HL-60/S4 treated with retinoic acid at 250 ng/mL for 4 days and 3 days (cell line): Measurements from ENCODE around the gene LMTK3.

Experiments
- in situ Hi-C: fragments of 300-500 bp; cut with MboI; formaldehyde crosslinking; loops from 2 replicates; pipeline ENCODE4 v1.7.0; 2022; ENCODE audit warnings: low sequenced_read_pairs

Gene LMTK3, protein sequence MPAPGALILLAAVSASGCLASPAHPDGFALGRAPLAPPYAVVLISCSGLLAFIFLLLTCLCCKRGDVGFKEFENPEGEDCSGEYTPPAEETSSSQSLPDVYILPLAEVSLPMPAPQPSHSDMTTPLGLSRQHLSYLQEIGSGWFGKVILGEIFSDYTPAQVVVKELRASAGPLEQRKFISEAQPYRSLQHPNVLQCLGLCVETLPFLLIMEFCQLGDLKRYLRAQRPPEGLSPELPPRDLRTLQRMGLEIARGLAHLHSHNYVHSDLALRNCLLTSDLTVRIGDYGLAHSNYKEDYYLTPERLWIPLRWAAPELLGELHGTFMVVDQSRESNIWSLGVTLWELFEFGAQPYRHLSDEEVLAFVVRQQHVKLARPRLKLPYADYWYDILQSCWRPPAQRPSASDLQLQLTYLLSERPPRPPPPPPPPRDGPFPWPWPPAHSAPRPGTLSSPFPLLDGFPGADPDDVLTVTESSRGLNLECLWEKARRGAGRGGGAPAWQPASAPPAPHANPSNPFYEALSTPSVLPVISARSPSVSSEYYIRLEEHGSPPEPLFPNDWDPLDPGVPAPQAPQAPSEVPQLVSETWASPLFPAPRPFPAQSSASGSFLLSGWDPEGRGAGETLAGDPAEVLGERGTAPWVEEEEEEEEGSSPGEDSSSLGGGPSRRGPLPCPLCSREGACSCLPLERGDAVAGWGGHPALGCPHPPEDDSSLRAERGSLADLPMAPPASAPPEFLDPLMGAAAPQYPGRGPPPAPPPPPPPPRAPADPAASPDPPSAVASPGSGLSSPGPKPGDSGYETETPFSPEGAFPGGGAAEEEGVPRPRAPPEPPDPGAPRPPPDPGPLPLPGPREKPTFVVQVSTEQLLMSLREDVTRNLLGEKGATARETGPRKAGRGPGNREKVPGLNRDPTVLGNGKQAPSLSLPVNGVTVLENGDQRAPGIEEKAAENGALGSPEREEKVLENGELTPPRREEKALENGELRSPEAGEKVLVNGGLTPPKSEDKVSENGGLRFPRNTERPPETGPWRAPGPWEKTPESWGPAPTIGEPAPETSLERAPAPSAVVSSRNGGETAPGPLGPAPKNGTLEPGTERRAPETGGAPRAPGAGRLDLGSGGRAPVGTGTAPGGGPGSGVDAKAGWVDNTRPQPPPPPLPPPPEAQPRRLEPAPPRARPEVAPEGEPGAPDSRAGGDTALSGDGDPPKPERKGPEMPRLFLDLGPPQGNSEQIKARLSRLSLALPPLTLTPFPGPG (N-terminal part only)

GRCh38 chr19:48511800-48512503, at the start of gene LMTK3:
Gene LMTK3, minus strand, starts transcription at chr19:48511835. Its CDS starts 259 bp downstream, at chr19:48511576.
- in situ Hi-C loops, result no loop called here

- in situ Hi-C loops, result no loop called here
Observed at GRCh38 chr19:48561412-48561811, 49.8 kb upstream of the LMTK3 start.

GRCh38 chr19:48560095-48560530, 48.5 kb upstream of the LMTK3 start:
- in situ Hi-C loops, result no loop called here

GRCh38 chr19:48558018-48558684, 46.5 kb upstream of the LMTK3 start:
- in situ Hi-C loops, result no loop called here

DNA sequence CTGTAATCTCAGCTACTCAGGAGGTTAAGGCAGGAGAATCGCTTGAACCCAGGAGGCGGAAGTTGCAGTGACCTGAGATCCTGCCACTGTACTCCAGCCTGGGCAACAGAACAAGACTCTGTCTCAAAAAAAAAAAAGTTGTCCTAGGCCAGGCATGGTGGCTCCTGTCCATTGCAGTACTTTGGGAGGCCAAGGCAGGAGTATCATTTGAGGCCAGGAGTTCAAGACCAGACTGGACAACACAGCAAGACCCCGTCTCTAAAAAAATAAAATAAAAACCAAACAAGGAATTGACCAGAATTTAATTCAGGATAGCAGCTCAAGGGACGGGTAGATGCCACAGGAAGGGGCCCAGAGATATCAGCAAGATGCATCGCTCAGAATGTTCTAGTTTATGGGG, 45.2 kb upstream of the LMTK3 start:
- in situ Hi-C loops, result no loop called here

DNA sequence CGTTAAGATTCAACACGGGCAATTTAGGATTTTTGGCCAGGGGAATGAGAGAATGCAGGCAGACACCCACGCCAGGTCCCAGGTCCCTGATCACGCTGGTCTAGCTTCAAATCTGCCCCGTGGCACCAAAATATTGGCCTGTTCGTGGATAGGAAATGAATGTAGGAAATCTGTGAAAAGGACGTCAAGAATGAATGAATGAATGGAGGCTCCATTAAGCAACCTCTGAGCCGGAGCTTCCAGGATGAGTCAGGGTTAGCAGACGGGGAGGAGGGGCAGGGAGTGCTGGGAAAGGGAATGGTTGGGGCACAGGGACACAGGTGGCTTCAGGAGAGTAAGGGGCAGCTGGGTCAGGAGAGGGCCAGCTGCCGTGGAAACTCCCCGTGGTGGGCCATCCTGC, 44.5 kb upstream of the LMTK3 start:
- in situ Hi-C loops, result no loop called here

GRCh38 chr19:48554385-48555091, 42.9 kb upstream of the LMTK3 start:
- in situ Hi-C loops, result no loop called here

DNA sequence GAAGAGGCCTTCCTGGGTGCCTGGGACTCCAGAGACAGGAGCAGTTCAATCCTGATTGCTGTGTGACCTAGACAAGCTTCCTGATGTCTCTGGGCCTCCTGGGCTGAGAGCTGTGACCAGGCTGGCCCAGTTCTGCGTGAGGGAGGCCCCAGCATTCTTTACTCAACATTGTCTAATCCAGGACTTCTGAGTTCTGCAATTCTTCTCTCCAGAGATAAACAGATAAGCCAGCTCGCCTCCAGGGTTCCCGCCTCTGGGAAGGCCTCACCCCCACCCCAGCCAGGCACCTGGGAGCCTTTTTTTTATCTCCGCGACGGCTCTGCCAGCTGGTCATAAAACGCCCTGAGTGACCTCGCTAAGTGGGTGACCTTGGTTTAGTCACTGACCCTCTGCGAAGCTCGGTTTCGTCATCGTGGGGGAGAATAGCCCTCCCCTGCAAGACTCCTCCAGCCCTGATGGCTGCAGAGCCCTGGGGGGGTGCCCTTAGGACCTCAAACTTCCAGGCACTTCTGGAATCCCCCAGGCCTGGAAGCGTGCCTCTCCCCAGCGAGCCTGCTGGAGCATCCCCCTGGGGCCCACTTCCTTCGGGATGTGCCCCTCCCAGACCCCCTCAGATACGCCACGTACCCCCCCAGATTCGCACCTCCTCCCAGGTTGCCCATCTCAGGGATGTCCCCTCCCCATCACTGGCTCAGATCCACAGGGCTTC, 42.2 kb upstream of the LMTK3 start:
- in situ Hi-C loops, result no loop called here

DNA sequence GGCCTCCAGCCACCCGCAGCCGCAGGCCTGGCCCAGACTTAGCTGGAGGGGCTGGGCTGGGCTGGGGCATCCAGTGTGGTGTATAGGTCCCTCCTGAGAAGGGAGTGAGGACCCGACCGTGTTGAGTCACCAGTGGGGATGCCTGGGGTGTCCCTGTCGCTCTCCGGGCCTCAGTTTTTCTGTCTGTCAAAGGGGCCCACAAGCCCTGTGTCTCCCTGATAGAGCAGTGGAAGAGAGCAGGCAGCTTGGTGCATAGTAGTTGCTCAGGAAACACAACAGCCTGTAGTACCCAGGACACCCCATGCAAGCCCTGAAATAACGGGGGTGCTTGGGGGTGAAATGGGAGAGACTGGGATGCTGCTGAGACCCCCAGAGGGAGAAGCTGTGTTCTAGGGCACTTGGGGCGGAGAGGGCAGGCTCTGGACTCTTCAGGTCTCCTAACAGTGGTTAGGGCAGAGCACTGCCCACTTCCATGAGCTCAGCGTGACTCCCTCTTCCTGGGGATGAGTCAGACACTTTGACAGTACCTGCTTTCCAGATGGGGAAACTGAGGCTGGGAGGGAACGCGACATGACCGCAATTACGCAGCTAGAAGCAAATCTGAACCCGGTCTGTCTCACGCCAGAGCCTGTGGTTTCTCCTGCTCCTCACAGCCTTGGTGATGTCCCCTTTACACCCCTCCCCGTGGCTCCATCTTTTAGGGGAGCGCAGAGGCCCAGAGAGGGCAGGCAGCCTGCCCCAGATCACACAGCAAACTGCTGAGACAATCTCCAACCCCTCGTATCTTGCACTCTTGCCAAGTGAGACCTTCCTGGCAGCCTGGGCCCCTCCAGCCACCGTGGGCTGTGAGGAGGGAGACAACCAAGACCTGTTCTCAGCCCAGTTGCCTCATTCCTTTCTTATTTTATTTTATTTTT, 41.0 kb upstream of the LMTK3 start:
- in situ Hi-C loops, result no loop called here

- in situ Hi-C loops, result no loop called here
Observed at GRCh38 chr19:48551437-48552302, 40.0 kb upstream of the LMTK3 start, which contains the start of gene SULT2B1. Gene SULT2B1, plus strand, starts transcription at chr19:48552172. Its CDS starts 81 bp downstream, at chr19:48552253.

- in situ Hi-C loops, result no loop called here
Observed at GRCh38 chr19:48549380-48549779, 37.7 kb upstream of the LMTK3 start.

DNA sequence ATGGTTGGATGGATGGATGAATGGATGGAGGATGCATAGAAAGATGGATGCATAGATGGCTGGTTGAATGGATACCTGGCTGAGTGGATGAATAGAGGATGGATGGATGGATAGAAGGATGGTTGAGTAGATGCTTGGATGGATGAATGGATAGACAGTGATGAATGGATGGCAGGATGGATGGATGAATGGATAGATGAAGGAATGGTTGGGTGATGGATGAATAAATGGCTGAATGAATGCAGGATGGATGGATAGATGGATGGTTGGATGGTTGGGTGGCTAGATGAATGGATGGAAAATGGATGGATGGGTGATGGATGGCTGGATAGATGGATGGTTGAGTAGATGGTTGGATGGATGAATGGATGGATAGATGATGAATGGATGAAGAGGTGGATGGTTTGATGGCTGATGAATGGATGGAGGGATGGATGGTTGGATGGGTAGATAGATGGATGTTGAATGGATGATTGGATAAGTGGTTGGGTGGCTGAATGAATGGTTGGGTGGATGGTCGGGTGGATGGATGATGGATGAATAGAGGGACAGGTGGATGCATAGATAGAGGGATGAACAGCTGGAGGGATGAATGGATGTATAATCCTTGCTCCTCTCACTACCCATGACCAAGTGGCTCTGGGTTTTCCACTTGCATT, 36.7 kb upstream of the LMTK3 start:
- in situ Hi-C loops, result no loop called here

DNA sequence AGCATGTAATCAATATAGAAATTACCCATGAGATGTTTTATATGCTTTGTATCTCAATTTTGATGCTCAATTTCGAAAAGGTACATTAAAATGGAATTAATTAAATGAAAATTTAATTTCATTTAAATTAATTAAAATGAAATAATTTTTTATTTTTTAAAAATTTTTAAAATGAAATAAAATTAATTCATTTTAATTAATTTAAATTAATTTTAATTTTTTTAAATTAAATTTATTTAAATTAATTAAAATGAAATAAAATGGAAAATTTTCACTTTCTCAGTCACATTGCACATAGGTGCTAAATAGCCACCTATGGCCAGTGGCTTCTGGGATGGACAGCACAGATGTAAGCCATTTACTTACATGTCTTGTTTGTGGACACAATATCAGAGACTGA, 36.1 kb upstream of the LMTK3 start:
- in situ Hi-C loops, result no loop called here

DNA sequence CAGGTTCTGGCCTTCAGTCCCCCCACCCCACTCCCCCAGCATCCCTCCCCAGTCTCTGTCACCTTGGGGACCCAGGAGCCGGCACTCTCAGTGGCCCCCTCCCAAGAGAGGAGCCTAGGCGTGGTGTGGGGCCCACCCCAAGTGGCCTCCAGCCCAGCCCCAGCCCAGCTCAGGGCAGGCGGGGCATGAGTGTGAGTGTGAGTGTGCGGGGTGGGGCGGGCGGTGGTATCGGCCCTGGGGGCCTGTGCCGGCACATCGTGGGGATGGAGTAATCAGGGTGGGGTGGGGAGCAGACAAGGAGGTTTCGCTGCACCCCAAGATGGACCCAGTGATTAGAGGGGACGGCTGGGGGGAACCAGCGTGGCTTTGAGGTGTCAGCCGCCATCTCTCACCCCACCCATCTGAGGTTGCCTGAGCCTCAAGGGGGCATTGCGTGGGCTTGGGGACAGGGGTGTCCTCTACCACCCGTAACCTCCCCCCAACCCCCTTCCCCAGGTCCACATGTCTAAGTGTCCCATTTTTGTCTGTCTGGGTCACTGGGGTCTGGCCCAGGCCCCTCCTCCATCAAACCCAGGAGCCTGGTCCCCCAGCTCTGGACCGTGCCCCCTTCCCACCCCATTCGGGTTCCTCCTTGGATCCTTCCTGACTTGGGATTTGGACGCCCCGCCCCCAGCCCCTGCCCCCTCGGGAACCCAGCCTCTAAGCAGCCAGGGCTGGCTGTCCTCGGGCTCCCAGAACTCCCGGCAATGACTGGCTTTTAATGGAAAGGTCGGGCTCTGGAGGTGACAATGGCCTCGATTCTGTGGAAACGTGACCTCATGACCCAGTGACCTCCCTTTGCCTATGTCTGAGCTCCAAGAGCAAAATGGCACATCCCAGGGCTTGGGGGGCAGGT, 33.5 kb upstream of the LMTK3 start:
- in situ Hi-C loops, result no loop called here

DNA sequence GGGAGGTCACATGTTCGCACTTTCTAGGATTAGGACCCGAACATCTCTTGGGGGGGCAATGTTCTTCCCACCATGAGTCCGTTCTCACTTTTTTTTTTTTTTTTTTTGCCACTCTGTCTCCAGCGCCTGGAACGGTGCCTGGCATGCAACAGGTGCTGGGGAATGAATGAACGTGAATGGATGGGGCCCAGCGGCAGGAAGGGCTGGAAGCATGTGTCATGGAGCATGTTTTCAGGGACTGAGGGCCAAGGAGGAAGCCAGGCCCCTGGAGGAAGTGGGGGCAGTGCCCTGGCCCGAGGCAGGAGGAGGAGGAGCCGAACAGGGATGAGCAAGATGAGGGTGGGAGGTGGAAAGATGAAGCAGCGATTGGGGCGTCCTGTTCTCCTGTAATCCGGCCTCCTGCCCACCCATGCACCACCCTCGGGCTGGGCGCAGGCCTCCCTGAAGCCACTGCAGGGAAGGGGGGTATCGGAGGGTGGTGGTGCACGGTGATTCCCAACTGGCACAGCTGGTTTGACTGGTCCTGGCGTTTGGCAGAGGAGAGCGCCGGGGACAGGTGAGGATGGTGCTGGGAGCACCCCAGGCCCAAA, 31.6 kb upstream of the LMTK3 start:
- in situ Hi-C loops, result no loop called here
